Activated naive CD8-positive, alpha-beta T cell treated with anti-CD3 and anti-CD28 coated beads, Interleukin-2, amount 10 ng/mL, durations not matched to agents 7 days and 5 days (primary cell): ENCODE results near the gene TTC39A. TPM values are rescaled to one million over a fixed set of nuclear protein-coding genes. Genes with fewer than 3 reads are reported as not detected.
A peak's percentile ranks its signal among the peaks of the same experiment; 100 is the strongest.

Source experiments
- ATAC-seq: fragments of 150-1000 bp; cut with Tn5 transposase; one replicate; pipeline ENCODE4 v1.10.0; 2021; ENCODE audit warnings: low read depth, moderate library complexity
- POLR2A ChIA-PET: fragments of 350-600 bp; sonication (Branson Sonifier 250); formaldehyde crosslinking; loops from one replicate; lab custom pipeline; 2021; ENCODE audit warnings: antibody characterized with exemption; lab: Charles Lee
- DNase-seq: peaks from one replicate; pipeline ENCODE4 v3.0.0; 2021
- H3K27ac Mint-ChIP-seq: one replicate; pipeline ENCODE4 v1.8.0; 2022; ENCODE audit warnings: mild to moderate bottlenecking, mixed read lengths
- H3K27me3 Mint-ChIP-seq: one replicate; pipeline ENCODE4 v1.8.0; 2022; ENCODE audit warnings: mild to moderate bottlenecking, moderate library complexity, mixed read lengths
- H3K36me3 Mint-ChIP-seq: one replicate; pipeline ENCODE4 v1.8.0; 2021; ENCODE audit warnings: mild to moderate bottlenecking, mixed read lengths
- H3K4me1 Mint-ChIP-seq: one replicate; pipeline ENCODE4 v1.8.0; 2021; ENCODE audit warnings: mixed read lengths
- H3K4me3 Mint-ChIP-seq: one replicate; pipeline ENCODE4 v1.8.0; 2022; ENCODE audit warnings: mild to moderate bottlenecking, moderate library complexity, mixed read lengths
- H3K9me3 Mint-ChIP-seq: one replicate; pipeline ENCODE4 v1.8.0; 2021; ENCODE audit warnings: mixed read lengths
- total RNA-seq, 2 experiments: library from RNA; stranded (reverse); gene quantifications; one replicate each; pipeline ENCODE4 v1.2.3, GENCODE V29; 2021

TTC39A gene
- total RNA-seq, 2 experiments from 2014 or later = not detected

DNA sequence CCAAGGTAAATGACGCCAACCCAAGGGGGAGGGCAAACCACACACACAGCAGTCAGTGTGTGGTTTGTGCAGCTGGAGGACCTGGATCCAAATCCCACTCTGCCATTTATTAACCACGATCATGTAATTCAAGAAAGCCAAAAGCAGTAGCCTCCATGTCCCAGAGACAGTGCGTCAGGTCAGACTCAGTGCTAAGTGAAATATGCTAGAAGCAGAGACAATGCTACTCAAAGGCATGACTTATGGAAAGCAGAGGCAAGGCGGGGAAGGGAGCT is 13.6 kb downstream of the TTC39A start:
- ATAC-seq (no peak), DNase-seq (no peak)
- Mint-ChIP-seq H3K36me3 (no peaks in the 10 kb centered on the region), H3K27ac (no peak overlapping the region), H3K9me3 (no peaks in the 10 kb centered on the region), H3K27me3 (peaks cover 3% of the 10 kb centered on the region), H3K4me3 (no peak overlapping the region), H3K4me1 (peaks cover 16% of the 10 kb centered on the region)
- POLR2A ChIA-PET = no interaction called here

DNA sequence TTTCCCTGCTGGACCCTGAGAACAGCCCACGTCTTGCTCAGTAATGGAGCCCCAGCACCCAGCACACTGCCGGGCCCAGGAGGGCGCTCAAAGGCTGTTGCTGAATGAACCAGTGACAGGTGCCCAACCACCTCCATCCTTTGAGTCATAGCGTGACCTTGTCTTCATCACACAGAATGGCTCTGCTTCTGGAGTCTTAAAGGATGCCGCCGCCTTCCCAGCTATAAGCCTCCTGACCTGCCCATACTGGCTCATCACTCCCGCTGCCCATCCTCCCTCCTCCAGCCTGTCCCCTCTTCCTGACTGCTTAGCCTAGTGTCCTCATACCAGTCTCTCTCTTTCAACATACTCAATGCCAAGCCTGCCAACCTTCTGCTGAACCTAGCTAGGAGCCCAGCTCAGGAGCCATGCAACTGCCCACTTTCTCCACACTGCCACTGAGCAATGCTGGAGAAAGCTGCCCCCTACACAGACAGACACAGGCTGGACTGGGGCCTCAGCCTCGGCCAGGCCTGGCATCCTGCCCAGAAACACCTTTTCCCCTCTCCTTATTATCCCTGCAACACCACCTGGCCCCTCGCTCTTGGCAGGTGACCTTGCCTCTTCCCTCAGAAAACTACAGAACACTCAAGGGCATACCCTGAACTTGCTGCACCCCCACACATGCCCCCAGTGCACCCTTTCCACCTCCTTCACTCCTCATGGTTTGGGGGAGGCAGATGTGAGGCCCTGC is 14.1 kb downstream of the TTC39A start:
- no peak overlapping the region for H3K4me3 Mint-ChIP-seq
- DNase-seq = no peak
- no peak for ATAC-seq
- H3K4me1 Mint-ChIP-seq = peaks cover 16% of the 10 kb centered on the region
- H3K27ac Mint-ChIP-seq = no peak overlapping the region
- POLR2A ChIA-PET = no interaction called here
- H3K27me3 Mint-ChIP-seq = peaks cover 3% of the 10 kb centered on the region
- H3K9me3 Mint-ChIP-seq = no peaks in the 10 kb centered on the region
- H3K36me3 Mint-ChIP-seq = no peaks in the 10 kb centered on the region

DNA sequence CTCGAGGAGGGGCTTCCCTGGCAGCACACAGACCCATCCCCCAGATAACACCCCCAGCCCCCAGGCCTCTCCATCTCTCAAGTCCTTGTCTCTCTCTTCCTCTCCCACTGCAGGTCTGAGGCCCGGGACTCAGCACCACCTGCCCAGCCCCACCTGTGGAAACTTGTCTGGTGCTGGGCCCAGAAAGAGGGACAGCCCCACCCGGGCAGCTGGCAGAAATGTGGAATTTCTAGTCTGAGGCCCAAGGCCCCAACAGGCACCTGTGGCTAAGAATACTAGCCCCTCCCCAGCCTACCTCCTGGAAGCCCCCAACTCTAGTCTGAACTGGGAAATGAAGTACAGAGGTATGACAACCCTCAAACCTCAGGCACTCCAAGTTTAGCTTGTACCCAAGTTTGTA is 15.4 kb downstream of the TTC39A start:
- ATAC-seq = no peak
- DNase-seq = no peak
- no peak overlapping the region for H3K27ac Mint-ChIP-seq
- POLR2A ChIA-PET = no interaction called here
- H3K4me1 Mint-ChIP-seq = peaks cover 22% of the 10 kb centered on the region
- no peaks in the 10 kb centered on the region for H3K9me3 Mint-ChIP-seq
- no peak overlapping the region for H3K4me3 Mint-ChIP-seq
- no peaks in the 10 kb centered on the region for H3K36me3 Mint-ChIP-seq
- peaks cover 3% of the 10 kb centered on the region for H3K27me3 Mint-ChIP-seq

DNA sequence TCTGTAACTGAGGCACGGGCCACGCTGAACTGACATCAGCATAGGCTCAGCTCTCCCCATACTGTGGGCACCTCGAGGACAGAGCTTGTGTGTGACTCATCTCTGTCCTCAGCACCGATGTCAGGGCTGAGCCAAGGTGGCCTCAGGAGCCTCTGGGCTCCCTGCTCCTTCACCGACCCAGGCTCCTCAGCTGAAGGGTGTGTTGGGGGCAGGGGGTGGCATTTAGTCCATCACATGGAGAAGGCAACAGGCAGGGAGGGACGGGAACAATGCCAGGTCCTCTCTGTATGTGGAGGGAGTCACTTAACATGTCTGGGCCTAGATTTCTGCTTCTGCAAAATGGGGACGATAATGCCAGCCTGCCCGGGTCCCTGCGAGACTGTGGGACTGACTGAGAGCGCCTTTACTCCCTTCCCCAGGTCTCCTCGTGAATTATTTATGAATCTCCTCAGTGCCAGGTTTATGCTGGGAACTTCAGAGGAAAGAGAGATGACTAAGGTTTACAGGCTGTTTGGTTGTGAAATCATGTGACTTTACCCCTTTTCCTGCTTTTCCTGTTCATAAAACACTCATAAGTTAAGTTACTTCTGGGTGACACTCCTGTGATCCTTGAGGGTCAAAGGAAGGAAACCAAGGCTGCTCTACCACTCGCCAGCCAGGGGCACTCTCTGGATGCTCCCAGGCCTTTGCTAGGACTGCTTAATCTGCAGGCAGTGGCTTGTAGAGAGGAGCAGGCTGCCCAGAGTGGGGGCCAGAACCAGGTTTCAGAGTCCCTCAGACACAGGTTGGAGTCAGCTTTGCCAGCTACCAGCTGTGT is 16.2 kb downstream of the TTC39A start:
- ATAC-seq (no peak), DNase-seq (no peak)
- no peaks in the 10 kb centered on the region for H3K36me3 Mint-ChIP-seq
- H3K4me1 Mint-ChIP-seq = peaks cover 22% of the 10 kb centered on the region
- no peaks in the 10 kb centered on the region for H3K9me3 Mint-ChIP-seq
- H3K27me3 Mint-ChIP-seq = peaks cover 2% of the 10 kb centered on the region
- H3K27ac Mint-ChIP-seq = no peak overlapping the region
- no peak overlapping the region for H3K4me3 Mint-ChIP-seq
- POLR2A ChIA-PET = no interaction called here

DNA sequence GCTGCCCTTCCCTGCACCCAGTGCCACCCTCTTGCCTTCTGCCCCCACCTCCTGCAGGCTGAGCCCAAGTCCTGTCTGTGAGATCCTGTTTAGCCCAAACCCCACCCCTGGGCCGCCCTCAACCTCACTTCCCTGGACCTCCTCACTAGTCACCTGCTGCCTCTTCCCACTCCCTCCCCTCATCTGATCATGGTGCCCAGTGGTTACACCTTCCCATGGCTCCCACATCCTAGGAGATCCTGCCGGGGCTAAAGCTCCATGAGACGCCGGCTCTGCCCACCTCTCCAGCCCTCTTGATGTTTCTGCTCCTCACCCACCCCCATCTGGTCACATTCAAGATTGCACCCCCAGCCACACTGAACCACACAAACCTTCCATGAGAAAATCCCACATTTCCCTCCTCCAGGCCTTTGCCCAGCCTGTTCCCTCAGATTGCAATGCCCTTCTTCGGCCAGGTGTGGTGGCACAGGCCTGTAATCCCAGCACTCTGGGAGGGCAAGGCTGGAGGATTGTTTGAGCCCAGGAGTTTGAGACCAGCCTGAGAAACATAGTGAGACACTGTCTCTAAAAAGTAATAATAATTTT is 17.0 kb downstream of the TTC39A start:
- POLR2A ChIA-PET = no interaction called here
- H3K9me3 Mint-ChIP-seq = no peaks in the 10 kb centered on the region
- no peaks in the 10 kb centered on the region for H3K27me3 Mint-ChIP-seq
- peaks cover 22% of the 10 kb centered on the region for H3K4me1 Mint-ChIP-seq
- H3K36me3 Mint-ChIP-seq = no peaks in the 10 kb centered on the region
- no peak overlapping the region for H3K27ac Mint-ChIP-seq
- ATAC-seq (no peak), DNase-seq (no peak)
- no peak overlapping the region for H3K4me3 Mint-ChIP-seq

DNA sequence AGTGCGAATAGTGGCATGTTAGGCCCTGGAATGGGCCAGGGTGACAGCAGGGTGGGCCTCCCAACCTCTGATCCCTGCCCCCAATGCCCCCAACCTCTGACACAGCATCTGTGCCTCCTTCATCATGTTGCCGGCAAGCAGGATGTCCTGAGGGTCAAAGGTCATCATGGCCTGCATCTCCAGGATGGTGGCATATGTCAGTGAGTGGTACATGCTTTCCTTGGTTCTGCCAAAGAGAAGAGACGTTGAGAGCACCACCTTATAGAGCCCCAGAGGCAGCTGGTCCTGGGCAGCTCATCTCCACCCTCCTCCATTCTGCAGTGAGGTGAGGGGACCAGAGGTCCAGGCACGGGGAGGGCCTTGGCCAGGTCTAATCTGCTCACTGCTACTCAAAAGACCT is 17.6 kb downstream of the TTC39A start:
- Mint-ChIP-seq H3K4me3 (no peak overlapping the region), H3K27me3 (no peaks in the 10 kb centered on the region), H3K36me3 (no peaks in the 10 kb centered on the region), H3K9me3 (no peaks in the 10 kb centered on the region), H3K27ac (no peak overlapping the region), H3K4me1 (peaks cover 22% of the 10 kb centered on the region)
- DNase-seq (no peak), ATAC-seq (no peak)
- POLR2A ChIA-PET = no interaction called here

DNA sequence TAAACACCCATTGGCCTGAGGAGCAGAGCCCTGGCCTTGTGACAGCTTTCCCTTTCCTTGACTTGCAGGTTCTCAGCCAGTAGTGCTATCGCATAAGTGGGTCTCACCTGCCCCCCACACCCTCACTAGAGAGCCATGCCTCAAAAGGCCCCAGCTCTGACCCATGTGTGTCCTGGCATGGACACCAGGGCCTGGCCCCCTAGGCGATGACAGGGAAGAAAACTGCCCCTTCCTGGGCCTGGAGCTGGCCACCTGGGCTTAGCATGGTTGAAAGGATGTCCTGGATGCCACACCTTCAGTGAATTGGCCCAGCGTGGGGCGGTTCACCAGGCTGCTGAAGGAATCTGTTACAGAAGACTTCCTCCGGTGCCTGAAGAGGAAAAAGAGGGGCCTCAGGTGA is 18.5 kb downstream of the TTC39A start:
- peaks cover 22% of the 10 kb centered on the region for H3K4me1 Mint-ChIP-seq
- no peaks in the 10 kb centered on the region for H3K9me3 Mint-ChIP-seq
- H3K36me3 Mint-ChIP-seq = no peaks in the 10 kb centered on the region
- no peak overlapping the region for H3K4me3 Mint-ChIP-seq
- DNase-seq = no peak
- POLR2A ChIA-PET = no interaction called here
- no peak overlapping the region for H3K27ac Mint-ChIP-seq
- H3K27me3 Mint-ChIP-seq = no peaks in the 10 kb centered on the region
- no peak for ATAC-seq

DNA sequence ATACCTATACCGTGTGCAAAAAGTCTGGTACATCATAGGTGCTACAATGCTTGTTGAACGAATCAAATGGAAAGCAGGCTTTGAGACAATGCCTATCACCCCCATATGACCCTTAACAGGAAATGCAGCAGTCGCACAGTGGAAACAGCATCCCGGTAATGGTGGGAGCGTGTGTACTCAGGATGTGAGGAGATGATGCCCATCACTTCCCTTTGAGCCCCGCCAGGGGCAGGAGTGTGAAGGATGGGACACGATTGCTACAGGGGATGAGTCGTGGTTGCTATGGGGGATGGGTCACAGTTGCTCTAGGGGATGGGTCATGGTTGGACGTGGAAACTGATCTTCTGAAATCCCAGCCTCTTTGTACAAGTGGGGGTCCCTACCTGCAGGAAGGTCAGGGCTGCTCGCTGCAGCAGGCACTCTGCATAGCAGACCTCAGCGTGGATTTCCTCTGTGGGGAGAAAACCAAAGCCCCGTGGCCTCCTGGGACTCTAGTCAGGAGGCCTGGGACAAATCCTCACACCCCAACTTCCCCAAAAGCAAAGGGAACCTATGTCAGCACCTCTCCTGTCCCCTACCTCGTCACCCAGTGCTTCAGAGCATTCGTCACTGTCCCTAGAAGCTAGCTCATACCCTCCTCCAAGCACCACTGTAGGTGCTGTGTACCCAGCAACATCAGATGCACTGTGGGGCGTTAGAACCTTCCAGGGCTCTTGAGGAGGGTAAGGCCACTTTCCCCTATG is 19.3 kb downstream of the TTC39A start:
- Mint-ChIP-seq H3K4me3 (no peak overlapping the region), H3K9me3 (no peaks in the 10 kb centered on the region), H3K27ac (no peak overlapping the region), H3K4me1 (peaks cover 19% of the 10 kb centered on the region), H3K27me3 (no peaks in the 10 kb centered on the region), H3K36me3 (no peaks in the 10 kb centered on the region)
- POLR2A ChIA-PET = no interaction called here
- ATAC-seq (peak; percentile 40), DNase-seq (no peak)

DNA sequence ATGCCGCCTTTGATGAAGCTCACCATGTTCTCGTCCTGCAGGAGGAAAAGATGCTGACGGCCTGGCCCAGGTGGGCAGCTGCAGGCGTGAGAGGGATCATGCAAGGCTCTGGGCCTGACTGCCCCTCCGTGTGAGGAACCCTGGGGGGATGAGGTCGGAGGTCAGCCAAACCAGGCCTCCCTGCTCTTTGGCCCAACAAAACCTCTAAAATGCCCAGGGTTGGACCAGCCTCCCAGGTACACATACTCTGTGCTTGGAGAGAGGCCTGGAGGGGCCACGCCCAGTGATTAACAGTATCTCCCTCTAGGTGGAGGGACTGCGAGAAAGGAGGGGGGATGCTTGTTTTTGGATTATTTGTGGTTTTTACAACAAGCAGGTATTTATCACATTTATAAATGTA is 21.1 kb downstream of the TTC39A start:
- Mint-ChIP-seq H3K4me3 (no peak overlapping the region), H3K27ac (no peak overlapping the region), H3K36me3 (no peaks in the 10 kb centered on the region), H3K4me1 (peaks cover 16% of the 10 kb centered on the region), H3K9me3 (no peaks in the 10 kb centered on the region), H3K27me3 (no peaks in the 10 kb centered on the region)
- DNase-seq (no peak), ATAC-seq (no peak)
- POLR2A ChIA-PET = no interaction called here

DNA sequence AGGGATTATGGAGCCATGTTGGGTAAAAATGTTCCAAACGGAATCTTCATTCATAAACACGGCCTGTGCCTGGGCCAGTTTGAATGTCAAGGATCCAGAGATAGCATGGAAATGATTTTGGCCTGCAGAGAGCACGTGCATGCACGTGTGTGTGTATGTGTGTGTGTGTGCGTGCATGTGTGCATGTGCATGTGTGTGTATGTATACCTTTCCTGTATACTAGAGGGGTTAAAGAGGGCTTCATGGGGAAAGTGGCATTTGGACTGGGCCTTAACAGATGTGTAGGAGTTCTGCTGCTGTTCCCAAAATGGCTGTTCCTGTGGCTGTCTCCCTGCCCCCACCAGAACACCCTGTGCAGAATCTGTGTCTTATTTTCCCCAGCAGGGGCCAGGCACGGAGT is 21.7 kb downstream of the TTC39A start:
- H3K4me3 Mint-ChIP-seq = no peak overlapping the region
- no peak overlapping the region for H3K27ac Mint-ChIP-seq
- no peaks in the 10 kb centered on the region for H3K9me3 Mint-ChIP-seq
- no peaks in the 10 kb centered on the region for H3K36me3 Mint-ChIP-seq
- DNase-seq (no peak), ATAC-seq (no peak)
- H3K27me3 Mint-ChIP-seq = no peaks in the 10 kb centered on the region
- H3K4me1 Mint-ChIP-seq = peaks cover 10% of the 10 kb centered on the region
- POLR2A ChIA-PET = no interaction called here

DNA sequence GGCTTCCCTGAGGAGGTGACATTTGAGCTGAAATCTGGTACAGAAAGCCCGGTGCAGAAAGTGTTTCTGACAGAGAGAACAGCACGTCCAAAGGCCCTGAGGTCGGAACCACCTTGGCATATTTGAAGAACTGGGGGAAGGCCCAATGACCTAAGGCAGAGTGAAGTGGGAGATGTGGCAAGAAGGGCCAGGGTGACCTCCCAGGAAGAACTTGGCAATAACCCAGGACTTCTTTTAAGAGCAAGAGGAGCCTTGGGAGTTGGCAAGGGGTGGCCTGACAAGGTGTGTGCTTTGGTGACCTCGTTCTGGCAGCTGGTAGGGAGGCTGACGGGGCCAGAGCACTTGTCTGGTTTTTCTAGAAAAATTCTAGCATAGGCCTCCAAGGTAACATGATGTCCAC is 23.4 kb downstream of the TTC39A start:
- Mint-ChIP-seq H3K27me3 (no peaks in the 10 kb centered on the region), H3K9me3 (no peaks in the 10 kb centered on the region), H3K4me3 (no peak overlapping the region), H3K4me1 (peaks cover 8% of the 10 kb centered on the region), H3K27ac (no peak overlapping the region), H3K36me3 (no peaks in the 10 kb centered on the region)
- ATAC-seq (no peak), DNase-seq (no peak)
- POLR2A ChIA-PET = no interaction called here

DNA sequence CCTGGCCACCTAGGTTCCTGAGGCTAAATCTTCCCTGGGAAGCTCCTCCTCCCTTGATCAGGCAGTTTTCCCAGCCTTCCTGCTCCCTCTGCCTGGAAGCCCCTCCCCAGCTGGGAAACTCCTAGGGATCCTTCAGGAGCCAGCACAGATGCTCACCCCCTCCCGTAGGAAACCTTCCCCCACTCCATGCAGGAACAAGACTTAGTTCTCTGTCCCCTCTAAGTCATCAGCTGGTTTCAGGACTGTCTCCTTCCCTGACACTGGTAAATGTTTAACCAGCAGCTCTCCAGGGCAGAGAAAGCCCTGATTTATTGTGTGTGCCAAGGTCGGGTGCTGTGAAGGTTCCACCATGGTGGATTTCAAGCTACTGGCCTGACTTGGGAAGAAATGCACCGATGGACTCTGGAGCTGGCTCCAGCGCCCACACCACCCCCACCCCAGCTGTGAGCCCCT is 25.0 kb downstream of the TTC39A start:
- Mint-ChIP-seq H3K27me3 (no peaks in the 10 kb centered on the region), H3K9me3 (no peaks in the 10 kb centered on the region), H3K4me3 (no peak overlapping the region), H3K27ac (no peak overlapping the region), H3K4me1 (peaks cover 10% of the 10 kb centered on the region), H3K36me3 (peaks cover 1% of the 10 kb centered on the region)
- no peak for DNase-seq
- ATAC-seq = no peak
- POLR2A ChIA-PET = interaction anchor here (0.6 kb wide), 1 partner anchor 29 kb away, joined by 3 read pairs; no protein-coding TSS in a partner anchor

DNA sequence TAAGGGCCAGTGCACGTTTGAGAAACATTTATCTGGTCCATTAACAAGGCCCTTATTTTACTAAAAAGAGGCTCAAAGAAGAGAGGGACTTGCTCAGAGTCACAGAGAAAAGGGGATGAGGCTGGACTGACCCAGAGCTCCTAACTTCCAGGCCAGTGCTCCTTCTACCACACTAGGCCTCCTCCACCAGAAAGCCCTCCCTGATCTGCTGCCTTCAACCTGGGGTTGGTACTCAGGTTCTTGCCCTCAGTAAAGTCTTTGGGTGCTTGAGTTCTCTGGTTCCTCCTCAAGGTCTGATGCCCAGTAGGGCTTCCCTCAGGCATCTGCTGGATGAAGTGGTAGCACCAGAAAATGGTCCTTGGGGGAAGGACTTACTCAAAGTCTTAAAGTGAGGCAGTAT is 26.0 kb downstream of the TTC39A start:
- no peak for ATAC-seq
- H3K27ac Mint-ChIP-seq = no peak overlapping the region

More for the DNA sequence above, 26.0 kb downstream of the TTC39A start:
- DNase-seq = no peak
- Mint-ChIP-seq H3K4me1 (peaks cover 12% of the 10 kb centered on the region), H3K36me3 (peaks cover 1% of the 10 kb centered on the region), H3K9me3 (no peaks in the 10 kb centered on the region), H3K4me3 (no peak overlapping the region), H3K27me3 (no peaks in the 10 kb centered on the region)
- POLR2A ChIA-PET = no interaction called here
